Measurements from ENCODE around the gene PEPD.

- TF ChIP-seq CTCF (IDR thresholded peaks at IDR 0.05; ENCODE audit: low read length) (no peak), EZH2 (IDR thresholded peaks at IDR 0.05; ENCODE audit: borderline replicate concordance, low read length) (no peak)
Measured at GRCh38 chr19:33399745-33400681, 121.6 kb downstream of the PEPD start.

All from OCI-LY1 (cell line).